NCI-H1436 treated with DMSO at 0.1 percent for 48 hours (cell line): ENCODE data around the gene MEGF10.
"Not testable (repeated sequence)": the region's sequence is repeated elsewhere in the genome, so short reads cannot be mapped to it uniquely, and the experiment has no call there.

Experiments used
- DNase-seq: peaks from one replicate; lab custom pipeline; 2025; lab: John Stamatoyannopoulos, UW

Gene MEGF10

DNA sequence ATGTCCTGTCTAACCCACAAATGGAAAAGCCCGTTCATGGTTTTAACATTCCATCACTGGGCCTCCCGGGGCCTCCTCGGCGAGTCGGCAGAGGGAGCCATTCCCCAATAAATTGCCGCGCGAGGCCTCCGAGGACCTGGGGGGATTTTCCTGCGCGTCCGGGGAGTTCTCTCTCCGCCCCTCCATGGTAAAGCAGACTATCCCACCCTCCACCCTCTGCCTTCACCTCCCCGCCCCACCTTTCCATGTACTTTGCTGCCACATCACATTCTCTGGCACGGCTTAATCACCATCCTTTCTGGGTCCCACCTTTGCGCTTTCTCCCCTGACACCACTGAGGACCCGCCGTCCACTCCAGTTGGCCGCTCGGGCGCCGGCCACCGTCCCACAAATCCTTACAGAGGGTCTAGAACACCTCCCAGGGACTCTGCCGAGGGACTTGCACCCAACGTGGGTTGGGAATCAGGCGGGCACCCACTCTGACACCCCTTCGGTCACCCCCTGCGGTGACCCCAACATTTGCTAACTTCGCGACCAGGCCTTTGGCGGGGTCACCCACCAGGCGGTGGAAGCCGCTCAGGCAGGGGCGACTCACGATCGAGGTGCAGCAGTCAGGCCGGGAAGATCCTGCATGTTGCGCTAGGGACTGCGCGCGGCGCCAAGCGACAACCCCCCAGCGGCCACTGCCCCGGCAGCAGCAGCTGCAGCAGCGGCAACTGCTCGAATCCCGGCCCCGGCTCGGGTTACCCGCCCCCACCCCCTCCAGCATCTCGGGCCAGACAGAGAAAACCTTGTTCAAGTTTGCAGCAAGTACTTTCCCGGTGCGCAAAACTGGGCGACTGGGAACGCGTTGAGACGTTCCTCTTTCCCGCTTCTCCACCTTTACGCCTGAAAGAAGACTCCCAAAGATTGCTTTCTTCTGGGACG is at the start of gene MEGF10:
Gene MEGF10, plus strand, starts transcription at position 778 of the 927 bp plus-strand sequence. CDS start 40,513 bp downstream, outside the sequence.
- DNase-seq: no peak

DNA sequence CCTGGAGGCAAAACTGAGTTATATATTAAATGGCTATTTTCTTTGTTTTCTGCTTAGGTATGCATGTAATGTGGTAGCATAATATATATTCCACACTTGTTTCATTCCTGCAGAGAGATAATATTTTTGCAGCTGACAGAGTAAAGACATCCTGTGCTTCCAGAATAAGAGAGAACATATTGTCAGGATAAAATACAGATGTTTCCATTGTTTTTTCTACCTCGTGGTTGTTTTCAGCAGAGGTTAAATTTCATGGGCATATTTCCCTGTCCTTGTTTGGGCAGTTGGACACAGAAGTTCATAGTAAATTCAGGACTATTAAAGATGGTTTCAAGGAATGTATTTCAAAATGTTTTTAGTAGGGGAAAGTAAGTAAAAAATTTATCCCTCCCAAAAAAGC is 47.6 kb upstream of the MEGF10 start:
- no peak for DNase-seq

DNA sequence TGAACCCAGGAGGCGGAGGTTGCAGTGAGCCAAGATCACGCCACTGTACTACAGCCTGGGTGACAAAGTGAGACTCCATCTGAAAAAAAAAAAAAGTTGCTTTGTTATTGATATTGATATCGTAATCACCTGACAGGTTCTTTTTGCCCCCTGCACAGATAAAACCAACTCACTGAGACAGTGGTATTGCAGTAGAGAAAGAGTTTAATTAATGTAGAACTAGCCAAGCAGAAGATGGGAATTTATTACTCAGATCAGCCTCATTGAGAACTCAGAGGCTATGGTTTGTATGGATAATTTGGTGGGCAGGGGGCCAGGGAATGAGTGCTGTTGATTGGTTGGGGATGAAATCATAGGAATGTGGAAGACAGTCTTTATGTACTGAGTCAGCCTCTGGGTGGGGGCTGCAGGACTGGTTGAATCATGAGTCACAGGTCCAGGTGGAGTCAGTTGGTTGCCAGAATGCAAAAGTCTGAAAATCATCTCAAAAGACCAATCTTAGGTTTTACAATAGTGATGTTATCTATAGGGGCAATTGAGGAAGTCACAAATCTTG is 35.8 kb upstream of the MEGF10 start:
- DNase-seq: no peak

DNA sequence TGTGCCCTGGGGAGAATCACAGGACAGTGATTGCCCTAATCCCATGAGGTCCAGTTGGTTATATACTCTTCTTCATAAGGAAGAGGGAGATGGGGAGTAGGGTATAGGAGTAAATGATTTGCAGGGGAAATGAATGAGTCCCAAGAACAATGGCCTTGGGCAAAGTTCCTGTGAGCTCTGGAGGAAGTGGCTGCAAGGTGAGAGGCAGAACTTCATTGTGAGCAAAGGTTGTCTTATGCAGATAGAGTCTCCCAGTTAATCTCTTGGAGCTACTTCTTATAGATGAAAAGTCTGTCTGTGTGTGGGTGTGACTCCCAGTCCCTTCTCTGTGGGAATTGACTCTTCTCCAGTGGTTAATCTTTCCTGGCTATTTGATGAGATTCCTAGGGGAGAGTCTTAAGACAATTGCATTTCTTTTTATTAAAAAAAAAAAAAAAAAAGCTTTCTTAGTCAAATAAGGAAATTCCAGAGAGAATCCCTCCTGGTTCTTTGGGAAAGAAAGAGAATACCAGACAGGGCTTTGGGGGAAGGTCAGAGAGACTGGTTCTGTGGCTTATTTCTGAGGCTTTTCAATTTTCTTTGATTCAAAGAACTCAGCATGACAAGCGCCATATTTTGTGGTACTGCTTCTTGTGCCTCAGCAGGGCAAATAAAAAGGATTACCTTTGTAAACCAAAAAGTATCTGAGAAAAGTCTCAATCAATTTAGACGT is 33.6 kb upstream of the MEGF10 start:
- no peak for DNase-seq

DNA sequence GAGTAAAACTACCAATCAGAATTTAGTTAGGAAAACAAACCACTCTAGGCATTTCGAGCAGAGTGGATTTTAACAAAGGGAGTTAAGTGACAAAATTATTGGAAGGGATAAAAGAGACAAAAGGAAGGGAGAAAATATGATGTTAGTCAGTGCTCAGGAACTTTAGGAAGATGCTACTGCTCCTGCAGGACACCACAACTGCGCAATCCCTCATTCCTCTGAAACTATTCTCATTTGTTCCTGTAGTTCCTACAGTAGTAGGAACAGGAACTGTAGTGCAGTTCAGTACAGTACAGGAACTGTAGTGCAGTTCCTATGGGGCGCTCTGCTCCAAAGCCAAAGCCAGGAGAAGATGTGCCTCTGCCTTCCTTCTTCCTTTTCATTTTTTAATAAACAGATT is 29.9 kb upstream of the MEGF10 start:
- DNase-seq: no peak

DNA sequence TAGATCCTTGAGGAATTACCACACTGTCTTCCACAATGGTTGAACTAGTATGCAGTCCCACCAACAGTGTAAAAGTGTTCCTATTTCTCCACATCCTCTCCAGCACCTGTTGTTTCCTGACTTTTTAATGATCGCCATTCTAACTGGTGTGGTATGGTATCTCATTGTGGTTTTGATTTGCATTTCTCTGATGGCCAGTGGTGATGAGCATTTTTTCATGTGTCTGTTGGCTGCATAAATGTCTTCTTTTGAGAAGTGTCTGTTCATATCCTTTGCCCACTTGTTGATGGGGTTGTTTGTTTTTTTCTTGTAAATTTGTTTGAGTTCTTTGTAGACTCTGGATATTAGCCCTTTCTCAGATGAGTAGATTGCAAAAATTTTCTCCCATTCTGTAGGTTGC is 25.1 kb upstream of the MEGF10 start:
- DNase-seq: not testable (repeated sequence)

DNA sequence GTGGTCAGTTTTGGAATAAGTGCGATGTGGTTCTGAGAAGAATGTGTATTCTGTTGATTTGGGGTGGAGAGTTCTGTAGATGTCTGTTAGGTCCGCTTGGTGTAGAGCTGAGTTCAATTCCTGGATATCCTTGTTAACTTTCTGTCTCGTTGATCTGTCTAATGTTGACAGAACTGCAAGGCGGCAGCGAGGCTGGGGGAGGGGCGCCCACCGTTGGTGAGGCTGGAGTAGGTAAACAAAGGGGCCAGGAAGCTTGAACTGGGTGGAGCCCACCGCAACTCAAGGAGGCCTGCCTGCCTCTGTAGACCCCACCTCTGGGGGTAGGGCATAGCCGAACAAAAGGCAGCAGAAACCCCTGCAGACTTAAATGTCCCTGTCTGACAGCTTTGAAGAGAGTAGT is 22.3 kb upstream of the MEGF10 start:
- not testable (repeated sequence) for DNase-seq

DNA sequence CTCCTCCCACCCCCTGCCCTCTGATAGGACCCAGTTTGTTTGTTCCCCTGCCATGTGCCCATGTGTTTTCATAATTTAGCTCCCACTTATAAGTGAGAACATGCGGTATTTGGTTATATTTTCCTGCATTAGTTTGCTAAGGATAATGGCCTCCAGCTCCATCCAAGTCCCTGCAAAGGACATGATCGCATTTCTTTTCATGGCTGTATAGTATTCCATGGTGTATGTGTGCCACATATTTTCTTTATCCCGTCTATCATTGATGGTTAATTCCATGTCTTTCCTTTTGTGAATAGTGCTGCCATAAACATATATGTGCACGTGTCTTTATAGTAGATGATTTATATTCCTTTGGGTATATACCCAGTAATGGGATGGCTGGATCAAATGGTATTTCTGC is 19.9 kb upstream of the MEGF10 start:
- DNase-seq: not testable (repeated sequence)

DNA sequence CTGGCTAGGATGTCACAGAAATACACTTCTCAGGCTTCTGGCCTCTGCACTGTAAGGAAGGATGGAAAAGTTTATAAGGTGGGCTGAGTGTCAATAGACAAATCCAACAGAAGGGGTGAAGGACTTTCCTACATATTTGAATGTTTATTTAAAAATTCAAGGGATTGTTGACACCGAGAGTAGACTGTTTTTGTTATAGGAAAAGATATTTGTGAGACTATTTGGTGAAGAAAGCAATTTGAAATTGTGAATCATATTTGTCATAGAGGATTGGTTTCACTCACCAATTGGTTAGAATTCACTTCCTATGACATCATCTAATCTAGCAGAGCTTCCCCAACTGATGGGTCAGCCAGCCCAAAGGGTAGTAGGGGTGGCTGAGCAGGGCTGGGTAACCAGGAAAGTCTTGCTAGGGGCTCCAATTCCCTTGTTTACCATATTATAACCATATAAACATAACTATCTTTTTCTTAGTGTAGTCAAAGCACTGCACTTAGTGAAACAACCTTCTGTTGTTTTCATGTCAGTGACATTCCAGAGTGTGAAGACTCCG is 14.9 kb upstream of the MEGF10 start:
- no peak for DNase-seq

DNA sequence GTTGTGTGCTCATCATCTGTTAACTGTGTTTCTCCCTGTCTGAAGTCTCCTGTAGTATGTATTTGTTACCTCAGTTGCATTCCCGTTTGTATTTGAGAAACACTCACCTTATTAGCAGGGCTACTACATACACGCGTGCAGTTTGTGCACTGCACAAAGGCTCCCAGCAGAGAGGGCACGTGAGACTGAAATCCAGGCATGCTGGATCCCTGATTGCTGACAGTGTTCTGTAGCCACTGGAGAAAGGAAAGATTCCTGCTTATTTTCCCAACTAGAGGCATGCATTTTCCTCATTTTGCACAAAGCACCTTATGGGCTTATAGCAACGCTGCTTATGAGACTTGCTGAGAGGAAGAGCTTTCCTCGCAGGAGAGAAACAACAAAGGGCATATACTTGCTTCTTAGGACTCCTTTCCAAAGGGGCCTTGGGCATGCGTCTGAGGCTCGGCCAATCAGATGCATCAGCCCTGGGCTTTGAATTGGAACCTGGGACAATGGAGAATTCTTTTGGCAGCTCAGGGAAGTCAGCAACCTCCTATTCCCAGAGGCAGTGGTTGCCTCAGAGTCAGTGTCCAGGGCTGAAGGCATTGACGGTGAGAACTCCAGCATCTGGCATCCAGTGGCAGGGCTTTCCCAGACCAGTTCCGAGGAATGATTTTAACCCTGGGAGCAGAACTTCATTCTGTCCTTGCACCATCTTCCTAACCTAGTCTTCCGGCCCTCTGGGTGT is 9.9 kb upstream of the MEGF10 start:
- DNase-seq: no peak

DNA sequence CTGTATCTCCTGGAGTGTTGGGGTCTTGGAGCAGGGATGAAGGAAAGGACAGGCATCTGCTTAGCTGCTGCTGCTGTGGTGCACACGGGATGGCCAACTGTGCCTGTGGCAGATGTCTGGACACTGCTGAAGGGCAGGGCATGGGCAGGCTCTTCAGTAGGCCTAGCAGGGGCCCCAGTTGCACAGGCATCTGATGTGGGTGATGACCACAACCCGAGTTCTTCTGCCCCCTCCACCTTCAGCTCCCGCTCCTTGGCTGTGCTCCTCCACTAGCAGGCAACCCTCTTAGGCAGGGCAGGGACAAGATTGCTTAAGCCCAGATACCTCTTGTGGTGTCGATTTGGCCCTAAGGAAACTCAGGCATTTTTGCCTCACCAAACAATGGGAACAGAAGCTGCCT is 9.0 kb upstream of the MEGF10 start:
- DNase-seq: no peak

DNA sequence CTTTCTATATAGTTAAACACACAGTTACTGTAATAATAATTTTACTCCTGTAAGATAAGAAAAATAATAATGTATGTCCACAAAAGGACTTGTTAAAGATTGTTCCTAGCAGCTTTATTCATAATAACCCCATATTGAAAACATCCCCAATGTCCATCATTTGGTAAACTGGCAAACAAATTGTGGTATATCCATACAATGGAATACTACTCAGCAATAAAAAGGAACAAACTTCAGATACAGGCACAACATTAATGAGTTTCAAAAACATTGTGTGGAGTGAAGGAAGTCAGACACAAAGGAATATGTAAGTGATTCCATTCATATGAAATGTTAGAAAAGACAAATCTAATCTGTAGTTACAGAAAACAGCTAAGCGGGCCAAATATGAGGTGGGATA is 1.9 kb upstream of the MEGF10 start:
- DNase-seq: no peak

DNA sequence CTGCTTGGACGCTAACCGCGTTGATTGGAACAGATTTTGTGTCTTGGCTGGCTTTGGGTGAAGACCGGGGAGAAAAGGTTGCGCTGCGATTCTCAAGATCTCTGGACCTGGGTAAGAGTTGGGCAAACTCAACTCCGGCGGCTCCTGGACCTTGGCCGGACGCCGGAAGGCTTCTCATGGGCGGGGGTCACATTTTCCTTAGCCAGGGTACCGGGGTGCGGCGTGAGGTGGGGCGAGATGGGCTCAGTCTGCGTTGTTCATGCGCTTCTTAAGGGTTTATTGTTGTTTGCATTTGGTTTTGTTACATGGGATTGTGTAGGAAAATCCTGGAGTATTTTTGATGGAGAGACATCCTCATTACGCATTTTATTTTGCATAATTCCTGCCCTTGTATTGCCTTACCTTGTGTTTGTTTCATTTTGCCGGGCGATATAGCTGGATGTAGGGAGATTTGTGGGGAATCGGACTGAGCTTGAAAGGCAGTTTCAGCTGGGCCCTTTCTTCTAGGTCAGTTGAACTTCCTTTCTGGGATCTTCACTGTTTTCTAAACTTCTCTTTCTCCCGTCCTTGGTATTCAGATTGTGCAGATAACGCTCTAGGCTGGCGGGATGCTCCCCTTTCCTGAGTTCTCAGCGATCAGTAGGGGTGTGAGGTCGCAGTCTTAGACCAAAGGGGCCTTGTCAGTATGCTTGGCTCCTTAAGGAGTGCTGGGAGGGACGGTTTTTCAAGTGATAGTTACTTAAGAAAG is 524 bp downstream of the MEGF10 start:
- no peak for DNase-seq

DNA sequence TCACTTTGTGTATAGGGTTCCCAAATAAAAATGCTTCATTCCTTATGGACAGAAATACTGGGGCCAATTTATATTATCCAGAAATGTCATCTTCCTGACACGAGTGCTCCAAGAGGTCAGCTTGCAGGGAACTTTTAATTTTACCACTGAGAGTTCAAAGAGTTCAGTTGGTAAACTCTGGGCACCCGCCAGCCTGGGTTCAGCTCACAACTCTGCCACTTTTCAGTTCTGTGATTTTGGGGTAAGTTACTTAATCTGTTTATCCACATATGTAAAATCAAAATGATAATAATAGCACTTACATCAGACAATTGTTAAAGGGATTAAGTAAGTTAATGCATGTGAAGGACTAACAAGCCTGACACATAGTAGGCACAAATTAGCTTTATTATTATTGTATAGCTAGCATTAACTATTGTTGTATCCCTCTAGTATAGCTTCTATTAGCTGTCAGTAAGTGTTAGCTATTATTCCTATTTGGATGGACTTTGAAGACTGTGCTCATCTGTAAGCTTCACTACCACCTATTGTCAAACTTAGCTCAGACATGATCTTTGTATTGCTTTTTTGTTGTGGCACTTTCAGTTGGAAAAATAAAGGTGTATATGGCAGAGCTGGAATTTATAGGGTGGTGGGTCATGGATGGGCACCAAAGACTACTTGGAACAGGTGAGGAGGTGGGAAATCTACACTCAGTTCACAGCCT is 1.6 kb downstream of the MEGF10 start:
- DNase-seq: no peak

DNA sequence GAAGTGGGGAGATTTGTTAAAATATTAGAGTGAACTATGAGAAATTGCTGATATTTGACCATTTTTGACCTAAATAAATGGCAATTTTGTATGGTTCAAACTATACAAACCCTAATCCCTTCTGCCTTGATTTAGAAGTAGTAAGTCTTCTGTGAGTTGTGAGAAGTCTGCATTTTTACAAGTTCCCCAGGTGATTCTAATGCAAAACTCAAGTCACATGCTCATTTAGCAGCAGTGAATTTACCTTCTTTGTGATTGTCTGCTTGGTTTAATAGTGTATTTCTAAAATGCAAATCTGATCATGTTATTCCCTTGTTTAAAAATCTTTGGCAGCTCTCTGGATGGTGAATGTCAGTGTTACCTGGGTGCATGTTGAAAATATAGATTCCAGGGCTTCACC is 2.8 kb downstream of the MEGF10 start:
- no peak for DNase-seq

DNA sequence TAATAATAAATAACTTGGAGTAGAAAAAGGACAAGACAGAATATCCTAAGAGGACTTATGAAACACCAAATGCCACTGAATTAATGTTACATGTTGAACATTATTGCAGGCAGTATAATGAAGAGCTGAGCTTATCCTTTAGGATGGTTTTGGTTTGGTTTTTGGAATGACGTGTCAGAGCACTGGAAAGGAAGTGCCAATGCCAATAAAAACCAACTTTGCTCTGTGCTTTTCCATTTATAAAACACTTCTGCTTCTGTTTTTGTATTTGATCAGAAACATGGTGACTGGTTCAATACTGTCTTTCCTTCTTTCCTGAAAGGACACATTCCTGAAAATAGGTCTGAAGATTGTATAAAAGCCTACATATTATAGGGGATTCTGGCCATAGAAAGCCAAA is 4.2 kb downstream of the MEGF10 start:
- DNase-seq: no peak

DNA sequence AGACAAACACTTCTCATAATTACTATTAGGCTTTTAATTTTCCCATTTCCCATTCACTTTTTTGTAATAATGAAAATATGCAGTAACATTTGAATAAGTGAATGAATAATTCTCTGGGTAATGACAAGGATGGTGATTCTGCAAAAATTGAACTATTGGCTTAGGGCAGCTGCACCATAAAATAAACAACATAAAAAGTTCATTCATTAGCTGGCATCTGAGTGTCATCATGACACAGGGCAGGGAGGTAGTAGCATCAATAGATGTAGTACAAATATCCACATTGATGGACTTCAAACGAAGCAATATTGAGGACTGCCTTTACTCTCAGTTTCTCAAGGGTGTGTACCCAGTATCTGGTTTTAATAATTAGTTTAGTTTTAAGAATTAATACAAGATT is 4.9 kb downstream of the MEGF10 start:
- DNase-seq: no peak

DNA sequence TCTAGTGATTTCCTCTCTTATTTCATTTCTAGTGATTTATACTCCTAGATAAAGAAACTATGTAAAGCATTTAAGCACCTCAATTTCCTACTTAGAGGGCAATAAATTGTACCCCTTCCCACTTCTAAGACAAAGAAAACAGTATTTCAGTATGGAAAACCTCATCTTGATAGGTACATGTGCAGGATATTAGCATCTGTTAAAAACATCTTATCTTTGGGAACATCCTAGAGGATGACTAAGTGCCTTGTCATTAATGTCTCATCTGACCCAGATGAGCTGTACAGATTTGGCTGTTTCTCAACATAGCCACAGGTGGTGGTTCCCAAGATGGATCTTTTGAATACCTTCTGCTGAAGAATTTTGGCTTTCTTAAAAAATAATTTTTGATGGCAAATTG is 5.7 kb downstream of the MEGF10 start:
- DNase-seq: no peak

DNA sequence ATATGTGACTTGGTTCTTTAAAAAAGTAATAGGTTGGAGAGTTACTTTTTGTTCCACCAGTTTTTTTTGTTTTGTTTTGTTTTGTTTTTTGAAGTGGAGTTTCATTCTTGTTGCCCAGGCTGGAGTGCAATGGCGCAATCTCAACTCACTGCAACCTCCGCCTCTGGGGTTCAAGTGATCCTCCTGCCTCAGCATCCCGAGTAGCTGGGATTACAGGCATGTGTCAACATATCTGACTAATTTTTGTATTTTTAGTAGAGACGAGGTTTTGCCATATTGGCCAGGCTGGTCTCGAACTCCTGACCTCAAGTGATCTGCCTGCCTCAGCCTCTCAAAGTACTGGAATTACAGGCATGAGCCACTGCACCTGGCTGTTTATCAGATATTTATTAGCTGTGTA is 6.3 kb downstream of the MEGF10 start:
- not testable (repeated sequence) for DNase-seq

DNA sequence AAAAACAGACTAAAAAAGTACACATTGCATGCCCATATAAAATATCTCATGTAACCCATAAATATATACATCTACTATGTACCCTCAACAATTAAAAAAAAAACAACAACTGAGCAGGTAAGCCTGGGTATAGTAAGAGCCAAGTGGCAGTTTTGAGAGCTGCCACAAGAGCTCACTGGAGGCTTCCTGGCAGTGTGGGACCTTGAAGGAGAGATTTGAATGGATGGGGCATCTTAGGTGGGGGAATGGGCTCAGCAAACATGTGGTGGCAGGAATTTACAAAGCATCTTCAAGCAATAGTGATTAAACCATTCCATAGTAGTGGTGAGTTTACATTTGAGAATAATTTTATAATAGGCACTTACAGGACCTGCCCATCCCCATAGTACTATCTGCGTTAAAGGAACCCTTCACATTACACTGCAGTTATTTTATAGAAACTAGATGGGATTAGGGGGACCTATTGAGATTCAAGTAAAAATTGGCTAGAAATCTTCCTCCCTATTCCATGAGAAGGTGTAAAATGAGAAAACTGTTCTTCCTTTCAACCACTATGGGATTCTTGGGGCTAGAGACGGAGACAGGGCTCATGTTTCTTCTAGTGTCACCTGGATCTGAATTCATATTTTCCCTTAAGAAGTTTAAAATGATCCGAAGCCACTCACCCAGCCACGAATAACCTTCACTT is 6.9 kb downstream of the MEGF10 start:
- DNase-seq: no peak
